WTC11 (cell line): ENCODE results near the gene MORC2.

Experiments
- CTCF ChIP-seq: fragments of 200-600 bp; IDR thresholded peaks from 2 replicates; pipeline ENCODE4 v1.8.0; 2022; ENCODE audit warnings: antibody characterized with exemption
- STAT6 ChIP-seq: sonication (generic); formaldehyde crosslinking; conservative IDR thresholded peaks from 2 replicates; pipeline ENCODE4 v1.8.1; 2023; ENCODE audit warnings: mild to moderate bottlenecking, low read depth, missing genetic modification reagents, moderate library complexity
- ZNF671 ChIP-seq: fragments of 250-450 bp; sonication (Bioruptor Pico); IDR thresholded peaks from 2 replicates; pipeline ENCODE4 v1.8.0; 2021; ENCODE audit warnings: mild to moderate bottlenecking

GRCh38 chr22:30885001-30885366 is 83.6 kb downstream of the MORC2 start:
- TF ChIP-seq CTCF: no peak
- no peak for TF ChIP-seq STAT6 (CRISPR knock-in tag)
- no peak for TF ChIP-seq ZNF671
